Measurements from ENCODE around the gene PPARD.

PPARD gene

GRCh38 chr6:35469751-35470662, 127.6 kb downstream of the PPARD start:
- DNase-seq (ENCODE audit: low read depth), result no peak

DNA sequence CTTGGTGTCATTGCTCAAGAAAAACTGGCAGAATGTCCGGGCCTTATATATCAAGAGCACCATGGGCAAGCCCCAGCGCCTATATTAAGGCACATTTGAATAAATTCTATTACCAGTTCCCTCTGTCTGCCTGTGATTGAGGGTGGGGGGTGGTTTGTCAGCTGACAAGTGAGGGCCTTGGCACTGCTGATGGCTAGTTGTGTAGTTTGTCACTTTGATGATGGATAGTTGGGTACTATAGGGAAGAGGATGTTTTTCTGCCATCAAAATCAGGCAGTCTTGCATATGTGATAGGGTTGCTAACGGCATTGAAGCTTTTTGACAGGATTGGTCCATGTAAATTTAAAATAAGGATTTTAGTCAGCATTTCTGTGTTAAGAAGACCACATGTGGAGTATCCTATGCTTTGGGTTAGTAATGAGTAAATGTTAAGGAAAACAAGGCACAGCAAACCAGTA, 128.3 kb downstream of the PPARD start:
- DNase-seq (ENCODE audit: low read depth), result no peak

GRCh38 chr6:35471836-35472345, 129.5 kb downstream of the PPARD start:
- no peak for DNase-seq (ENCODE audit: low read depth)

DNA sequence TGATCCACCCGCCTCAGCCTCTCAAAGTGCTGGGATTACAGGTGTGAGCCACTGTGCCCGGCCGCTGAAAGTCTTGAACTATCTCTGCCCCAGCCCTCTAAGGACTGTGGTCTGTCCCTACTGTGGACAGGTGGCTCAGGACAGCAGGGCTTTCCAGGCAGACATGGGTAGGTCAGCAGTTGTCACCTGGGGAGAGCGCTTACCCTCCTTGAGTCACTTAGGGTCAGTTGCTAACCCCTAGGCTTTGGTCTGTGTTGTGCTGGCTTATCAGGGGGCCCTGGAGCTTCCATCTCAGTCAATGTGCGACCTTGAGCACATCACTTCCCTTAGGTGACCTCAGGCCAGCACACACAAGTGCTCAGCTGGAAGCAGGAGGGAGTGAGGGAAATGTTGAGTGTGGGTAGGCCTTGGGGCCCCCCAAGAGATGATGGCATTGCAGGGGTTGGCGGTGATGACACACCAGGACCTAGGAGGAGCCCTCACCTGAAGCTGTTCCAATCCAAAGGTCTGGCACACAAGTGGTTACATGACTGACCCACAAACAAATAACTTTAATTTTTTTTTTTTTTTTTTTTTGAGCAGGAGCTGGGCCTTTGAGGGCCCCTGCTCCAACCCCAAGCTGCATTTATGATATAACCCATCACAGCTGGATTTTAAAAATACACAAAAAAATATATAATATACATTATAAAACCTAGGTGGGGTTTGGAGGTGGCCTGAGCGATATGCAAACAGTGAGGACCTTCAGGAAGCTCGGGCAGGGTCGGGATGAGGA, 130.9 kb downstream of the PPARD start:
- no peak for DNase-seq (ENCODE audit: low read depth)

DNA sequence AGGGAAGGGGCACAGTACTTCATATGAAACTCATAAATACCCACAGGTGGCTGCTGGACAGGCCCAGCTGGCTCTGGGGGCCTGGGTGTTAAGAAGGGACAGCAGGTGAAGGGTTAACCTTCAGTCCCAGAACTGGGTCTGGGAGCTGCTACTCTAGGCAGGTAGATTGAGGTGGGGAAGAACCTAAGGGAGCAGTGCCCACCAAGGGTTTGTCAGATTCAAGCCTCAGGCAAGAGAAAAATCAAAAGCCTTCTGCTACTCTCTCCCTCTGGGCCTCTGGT, 131.4 kb downstream of the PPARD start:
- DNase-seq (ENCODE audit: low read depth), result no peak

- no peak for DNase-seq (ENCODE audit: low read depth)
Observed at GRCh38 chr6:35474131-35474941, 132.0 kb downstream of the PPARD start.

DNA sequence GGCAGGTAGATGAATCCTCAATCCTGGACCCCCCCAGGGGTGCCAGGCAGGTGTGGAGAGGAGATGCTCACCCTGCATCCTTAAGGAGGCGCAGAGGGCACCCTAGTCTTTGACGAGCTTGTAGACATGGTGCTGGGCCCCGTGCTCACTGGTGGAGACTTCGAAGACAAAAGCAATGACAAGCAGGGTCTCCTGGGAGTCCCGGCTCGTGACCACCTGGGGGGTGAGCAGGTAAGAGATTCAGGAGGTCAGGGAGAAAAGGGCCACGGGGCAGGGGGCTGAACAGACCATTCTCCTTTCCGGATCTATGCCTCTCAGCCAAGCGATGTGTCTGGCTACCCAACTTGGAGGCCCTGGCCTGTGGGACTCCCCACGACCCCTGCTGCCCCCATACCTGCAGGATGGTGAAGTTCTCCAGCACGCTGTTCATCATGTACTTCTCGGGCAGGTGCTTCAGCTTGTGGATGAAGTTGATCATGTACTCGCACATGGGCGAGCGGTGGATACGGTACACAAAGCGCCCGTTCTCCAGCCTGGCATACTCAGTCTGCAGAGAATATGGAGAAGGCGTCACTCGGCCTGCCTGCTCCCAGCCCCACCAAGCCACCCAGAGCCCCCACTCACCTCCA, 132.7 kb downstream of the PPARD start:
- DNase-seq (ENCODE audit: low read depth), result no peak

- DNase-seq (ENCODE audit: low read depth), result no peak
Observed at GRCh38 chr6:35475573-35475972, 133.2 kb downstream of the PPARD start.

DNA sequence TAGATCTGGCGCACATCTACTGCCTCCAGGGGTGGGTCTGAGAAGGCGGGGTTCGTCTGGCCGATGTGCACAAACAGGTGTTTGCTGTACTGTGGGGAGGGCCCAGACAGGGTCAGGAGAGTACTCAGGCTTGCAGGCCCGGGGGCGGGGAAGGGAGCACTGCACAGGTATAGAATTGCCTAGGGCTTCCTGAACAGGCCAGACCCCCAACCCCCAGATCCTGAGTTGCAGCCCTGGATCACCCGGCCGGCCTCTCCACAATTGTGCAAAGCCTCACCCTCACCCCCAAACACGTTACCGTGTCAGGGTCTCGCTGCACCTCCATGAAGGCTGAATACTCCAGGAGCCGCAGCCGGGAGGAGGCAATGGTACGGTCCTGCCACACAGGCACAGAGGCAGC, 133.6 kb downstream of the PPARD start:
- DNase-seq (ENCODE audit: low read depth), result no peak

- no peak for DNase-seq (ENCODE audit: low read depth)
Observed at GRCh38 chr6:35477028-35477427, 134.7 kb downstream of the PPARD start.
